ENCODE measurements around the gene ZNF248.
"Not testable (repeated sequence)": the region's sequence is repeated elsewhere in the genome, so short reads cannot be mapped to it uniquely, and the experiment has no call there.

GRCh38 chr10:37738241-37738640 is 119.2 kb downstream of the ZNF248 start:
- TF ChIP-seq CREM (IDR thresholded peaks at IDR 0.05; ENCODE audit: low read depth); PCBP2 (IDR thresholded peaks at IDR 0.05; ENCODE audit: low read depth, low read length, poor library complexity, severe bottlenecking); EP300 (IDR thresholded peaks at IDR 0.05; ENCODE audit: low read length); SIN3A (IDR thresholded peaks at IDR 0.05; ENCODE audit: borderline replicate concordance in 2 of 2, control insufficient read depth in 1 of 2, low read depth in 2 of 2, low read length in 2 of 2); ZBTB43 (CRISPR knock-in tag; IDR thresholded peaks at IDR 0.05); POLR2A (conservative IDR thresholded peaks at IDR 0.05); TRIM28 (IDR thresholded peaks at IDR 0.05); SRSF9 (IDR thresholded peaks at IDR 0.05; ENCODE audit: borderline replicate concordance, low read depth, low read length); SMAD4 (CRISPR knock-in tag; conservative IDR thresholded peaks at IDR 0.05); ZNF165 (CRISPR knock-in tag; IDR thresholded peaks at IDR 0.05; ENCODE audit: borderline replicate concordance); ZNF431 (CRISPR knock-in tag; IDR thresholded peaks at IDR 0.05); ATF2 (CRISPR knock-in tag; IDR thresholded peaks at IDR 0.05): not testable (repeated sequence)
